GM19328 (cell line): ENCODE measurements around the gene MYH6.
"Not testable (repeated sequence)": the region's sequence is repeated elsewhere in the genome, so short reads cannot be mapped to it uniquely, and the experiment has no call there.

ENCODE experiments used
- ATAC-seq: cut with Tn5 transposase; IDR thresholded peaks from one replicate; pipeline ENCODE4 v1.9.1; 2021; ENCODE audit warnings: mild to moderate bottlenecking, moderate library complexity; ENCODE audit not compliant: unreplicated experiment

Gene MYH6

DNA sequence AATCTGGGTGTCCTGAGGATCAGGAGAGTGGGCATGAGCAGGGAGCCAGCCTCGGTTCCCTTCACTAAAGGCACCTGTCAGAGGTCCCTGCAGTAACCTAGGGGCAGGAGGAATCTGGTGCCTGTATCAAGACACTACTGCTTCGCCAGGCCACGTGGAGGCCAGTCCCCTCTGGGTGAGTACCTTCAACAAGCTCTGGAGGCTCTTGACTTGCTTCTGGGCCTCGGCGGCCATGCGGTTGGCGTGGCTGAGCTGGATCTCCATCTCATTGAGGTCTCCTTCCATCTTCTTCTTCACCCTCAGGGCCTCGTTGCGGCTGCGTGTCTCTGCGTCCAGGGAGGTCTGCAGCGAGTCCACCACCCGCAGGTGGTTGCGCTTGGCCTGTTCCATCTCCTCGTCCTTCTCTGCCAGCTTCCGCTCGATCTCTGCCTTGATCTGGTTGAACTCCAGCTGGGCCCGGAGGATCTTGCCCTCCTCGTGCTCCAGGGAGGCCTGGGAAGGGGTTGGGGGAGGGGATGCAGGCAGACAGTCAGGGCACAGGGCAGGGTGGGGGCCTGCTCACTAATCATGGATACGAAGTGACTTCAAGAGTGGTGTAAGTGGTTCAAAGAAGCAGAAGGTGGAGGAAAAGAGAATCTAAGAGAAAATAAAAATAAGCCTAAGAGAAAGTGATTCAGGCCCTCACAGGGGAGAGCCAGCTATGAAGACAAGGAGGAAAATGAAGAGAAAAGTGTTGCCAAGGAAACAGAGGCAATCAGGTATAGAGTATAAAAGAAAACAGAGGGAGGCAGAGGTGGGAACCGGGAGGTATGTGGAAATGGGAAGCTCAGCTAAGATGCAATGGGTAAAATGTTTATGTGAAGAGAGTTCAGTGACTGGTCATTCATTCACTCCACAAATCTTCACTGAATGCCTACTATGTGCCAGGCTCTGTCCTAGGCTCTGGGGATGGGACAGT, 8.0 kb upstream of the MYH6 start:
- no peak for ATAC-seq

DNA sequence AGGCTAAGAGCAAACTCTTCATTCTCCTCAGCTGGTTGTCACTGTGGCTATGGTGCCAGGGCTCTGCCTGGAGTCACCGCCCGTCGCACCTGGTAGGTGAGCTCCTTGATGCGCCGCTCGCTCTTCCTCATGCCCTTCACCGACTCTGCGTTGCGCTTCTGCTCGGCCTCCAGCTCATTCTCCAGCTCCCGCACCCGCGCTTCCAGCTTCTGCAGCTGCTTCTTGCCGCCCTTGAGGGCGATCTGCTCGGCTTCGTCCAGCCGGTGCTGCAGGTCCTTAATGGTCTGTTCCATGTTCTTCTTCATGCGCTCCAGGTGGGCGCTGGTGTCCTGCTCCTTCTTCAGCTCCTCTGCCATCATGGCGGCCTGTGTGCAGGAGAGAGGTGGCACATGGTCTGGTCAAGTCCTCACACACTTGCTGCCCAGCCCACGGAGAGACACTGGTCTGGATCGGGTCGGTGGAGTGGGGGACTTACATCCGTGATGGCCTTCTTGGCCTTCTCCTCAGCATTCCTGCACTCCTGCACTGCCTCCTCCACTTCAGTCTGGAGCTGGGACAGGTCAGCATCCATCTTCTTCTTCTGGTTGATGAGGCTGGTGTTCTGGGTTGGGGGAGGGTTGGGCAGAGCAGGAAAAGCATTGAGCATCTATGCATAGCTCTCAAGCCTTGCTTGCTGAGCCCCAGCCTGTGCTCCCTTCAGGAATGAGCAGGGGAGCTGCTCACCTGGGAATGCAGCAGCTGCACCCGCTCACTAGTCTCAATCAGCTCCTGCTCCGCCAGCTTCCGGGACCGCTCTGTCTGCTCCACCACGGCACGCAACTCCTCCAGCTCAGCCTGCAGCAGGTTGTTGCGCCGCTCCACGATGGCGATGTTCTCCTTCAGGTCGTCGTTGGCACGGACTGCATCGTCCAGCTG, 7.1 kb upstream of the MYH6 start:
- ATAC-seq, result no peak

DNA sequence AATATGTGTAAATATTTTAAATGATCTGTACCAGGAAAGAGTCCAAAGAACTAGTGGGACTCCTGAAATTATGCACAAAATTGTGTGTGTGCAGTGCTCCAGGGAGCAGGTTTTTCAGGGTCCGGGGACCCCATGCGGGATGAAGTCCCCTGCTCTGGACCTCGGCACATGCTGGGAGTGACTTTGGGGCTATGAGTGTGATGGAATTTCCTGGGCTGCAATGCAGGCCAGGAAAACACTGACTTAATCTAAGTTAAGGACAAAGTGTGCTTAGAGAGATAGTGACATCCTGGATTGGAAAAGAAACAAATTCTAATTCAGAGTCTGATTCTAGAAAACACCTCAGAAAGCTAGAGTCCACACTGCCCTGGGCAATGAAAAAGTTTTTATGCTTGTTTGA, 6.2 kb upstream of the MYH6 start:
- no peak for ATAC-seq

DNA sequence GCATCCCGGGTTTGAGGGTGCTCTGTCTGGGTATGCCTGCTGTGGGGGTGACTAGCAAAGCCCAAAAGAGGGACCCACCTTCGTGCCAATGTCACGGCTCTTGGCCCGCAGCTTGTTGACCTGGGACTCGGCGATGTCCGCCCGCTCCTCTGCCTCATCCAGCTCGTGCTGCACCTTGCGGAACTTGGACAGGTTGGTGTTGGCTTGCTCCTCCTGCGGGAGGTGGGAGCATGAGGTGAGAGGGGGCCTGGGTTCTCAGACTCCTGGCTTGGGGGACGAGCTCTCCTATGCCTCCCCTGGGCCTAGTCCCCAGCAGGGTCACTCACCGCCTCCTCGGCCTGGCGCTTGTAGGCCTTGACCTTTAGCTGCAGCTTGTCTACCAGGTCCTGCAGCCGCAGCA, 5.6 kb upstream of the MYH6 start:
- ATAC-seq, result no peak

DNA sequence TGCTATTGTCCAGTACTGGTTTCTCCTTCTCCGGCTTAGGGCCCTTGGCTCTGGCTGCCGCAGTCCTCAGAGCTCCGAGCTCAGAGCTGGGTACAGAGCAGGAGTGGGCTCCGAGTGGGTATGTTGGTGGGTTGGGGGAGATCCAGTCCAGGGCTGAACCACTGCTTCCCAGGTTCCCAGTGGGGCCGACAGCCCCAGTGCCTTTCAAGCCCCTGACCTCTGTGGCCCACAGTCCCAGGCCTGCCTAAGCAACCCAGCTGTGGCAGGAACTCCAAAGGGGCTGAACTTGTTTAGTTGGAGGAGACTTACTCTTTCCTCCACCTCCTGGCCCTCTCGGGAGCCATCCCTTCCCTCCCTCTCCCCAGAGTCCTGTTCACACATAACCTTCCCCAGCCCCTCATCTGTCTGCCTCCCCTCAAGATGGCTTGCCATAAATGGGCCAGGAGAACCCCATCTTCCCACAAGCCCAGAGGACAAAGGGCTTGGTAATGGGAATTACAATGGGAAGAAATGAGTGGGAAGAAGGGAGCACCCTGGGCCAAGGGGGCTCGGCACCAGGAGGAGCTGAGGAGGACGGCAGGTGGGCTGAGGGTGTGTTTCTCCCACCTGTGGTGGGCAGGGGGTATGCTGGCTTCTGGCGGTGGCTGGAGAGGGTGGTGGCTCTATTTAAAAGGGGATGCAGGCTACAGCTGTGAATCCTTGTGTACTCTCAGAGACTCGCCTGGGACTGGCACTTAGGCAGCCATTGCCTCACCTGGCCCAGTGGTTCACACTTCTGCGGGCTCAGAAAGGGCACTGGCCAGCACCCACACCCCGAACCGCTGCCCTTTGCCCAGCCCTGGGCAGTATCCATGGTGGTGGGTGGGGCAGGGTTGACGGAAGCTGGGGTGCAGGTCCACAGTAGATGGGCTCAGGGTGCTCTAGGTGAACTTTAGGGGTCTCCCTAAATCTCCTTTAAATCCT, 3.8 kb upstream of the MYH6 start:
- no peak for ATAC-seq

DNA sequence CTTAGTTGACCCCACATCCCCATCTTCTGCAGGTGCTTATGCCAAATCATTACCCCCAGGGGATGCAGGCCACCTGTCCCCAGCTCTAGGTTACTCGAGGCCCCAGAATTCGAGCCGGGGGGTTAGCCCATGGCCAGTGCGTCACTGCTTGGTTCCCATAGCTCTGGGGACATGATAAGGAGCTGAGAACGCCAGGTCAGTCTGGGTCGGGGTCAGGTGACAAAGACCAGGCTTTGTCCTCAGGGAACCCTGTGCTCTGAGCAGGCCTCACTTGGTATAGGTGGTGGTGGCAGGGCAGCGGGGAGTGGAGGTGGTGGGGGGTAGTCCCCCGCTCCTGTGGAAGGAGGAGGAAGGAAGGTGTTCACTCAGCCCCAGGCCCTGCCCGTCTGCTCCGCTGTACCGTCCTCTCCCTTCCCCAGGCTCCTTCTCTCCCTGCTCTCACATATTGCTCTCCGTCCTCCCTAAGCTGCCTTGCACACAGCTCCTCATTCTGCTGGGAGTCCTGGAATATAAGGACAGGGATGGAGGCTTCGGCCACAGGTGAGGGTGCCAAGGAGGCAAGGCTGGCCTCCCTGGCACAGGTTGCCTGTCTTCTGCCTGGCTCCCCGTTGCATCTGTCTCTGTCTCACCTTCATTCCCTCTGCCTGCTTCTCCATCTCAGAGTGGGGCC, 2.0 kb upstream of the MYH6 start:
- no peak for ATAC-seq

DNA sequence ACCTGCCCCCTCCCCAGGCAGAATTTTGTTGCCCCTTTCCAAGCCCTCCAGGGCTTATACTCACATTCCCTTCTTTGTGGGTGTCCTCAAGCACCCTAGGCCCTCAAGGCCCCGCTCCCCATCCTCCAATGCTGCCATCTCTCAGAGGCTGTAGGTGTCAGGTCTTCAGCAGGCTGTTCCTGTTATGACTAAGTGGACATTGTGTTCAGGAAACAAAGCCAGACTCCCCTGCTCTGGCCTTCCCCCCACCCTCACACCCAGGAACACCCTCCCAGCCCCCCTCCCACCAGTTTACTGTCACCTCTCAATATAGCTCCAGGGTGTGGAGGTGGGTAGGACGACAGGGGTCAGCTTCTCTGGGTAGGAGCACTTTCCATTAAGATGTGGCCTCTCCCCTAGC, 1.4 kb upstream of the MYH6 start:
- ATAC-seq, result no peak

DNA sequence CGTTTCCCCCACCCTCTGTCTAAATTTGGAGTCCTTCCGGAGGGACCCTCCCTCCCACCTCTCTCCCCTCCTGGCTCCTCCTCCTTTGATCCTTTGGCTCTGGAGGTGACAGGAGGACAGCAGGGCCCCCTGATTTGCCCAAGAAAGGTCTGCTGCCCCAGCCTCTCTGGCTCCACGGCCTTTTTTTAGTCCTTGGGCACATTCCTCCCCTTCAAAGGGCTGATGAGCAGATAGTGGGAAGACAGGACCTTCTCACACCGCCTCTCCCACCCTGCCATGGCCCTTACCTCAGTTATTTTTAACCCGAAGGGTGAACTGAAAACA, 196 bp upstream of the MYH6 start:
- no peak for ATAC-seq

DNA sequence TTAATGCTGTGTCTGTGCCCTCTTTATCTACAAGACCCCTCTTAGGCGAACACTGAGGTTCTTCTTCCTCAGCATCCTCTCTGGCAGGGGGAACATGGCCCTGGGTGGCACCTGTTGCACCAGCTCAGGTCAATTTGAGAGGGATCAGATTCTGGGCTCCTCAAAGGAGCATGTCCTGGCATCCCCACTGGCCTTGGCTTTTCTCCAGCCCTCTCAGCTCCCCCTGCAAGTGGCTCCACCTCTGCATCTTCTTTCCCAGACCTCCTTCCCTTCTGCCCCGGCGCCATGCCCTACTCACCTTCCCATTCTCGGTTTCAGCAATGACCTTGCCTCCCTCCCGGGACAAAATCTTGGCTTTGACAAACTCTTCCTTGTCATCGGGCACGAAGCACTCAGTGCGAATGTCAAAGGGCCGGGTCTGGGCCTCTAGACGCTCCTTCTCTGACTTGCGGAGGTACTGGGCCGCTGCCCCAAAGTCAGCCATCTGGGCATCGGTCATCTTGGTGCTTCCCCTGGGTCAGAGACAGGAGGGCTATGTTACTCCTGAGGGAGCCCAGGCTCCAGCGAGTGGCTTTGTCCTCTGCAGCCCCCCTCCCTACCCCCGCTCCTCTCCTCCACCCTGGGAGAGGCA, 1.2 kb downstream of the MYH6 start:
- no peak for ATAC-seq

DNA sequence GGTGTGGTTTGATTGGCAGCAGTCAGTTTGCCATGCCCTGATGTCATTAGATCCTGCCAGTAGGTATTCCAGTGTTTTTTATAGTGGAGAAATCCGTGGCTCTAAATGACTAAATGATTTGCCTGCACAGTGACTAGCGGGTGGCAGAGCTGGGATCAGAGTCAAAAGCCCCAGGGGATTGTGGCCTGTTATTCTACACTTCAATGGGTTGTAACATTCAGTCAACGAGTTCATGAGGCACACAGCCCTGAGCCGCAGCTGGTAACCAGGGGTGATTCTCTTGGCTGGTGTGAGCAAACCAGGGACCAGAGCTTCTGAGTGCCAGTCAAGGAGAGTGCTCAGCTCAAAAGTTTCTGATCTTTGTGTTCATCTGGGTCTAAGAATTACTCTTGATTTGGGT, 1.8 kb downstream of the MYH6 start:
- no peak for ATAC-seq

DNA sequence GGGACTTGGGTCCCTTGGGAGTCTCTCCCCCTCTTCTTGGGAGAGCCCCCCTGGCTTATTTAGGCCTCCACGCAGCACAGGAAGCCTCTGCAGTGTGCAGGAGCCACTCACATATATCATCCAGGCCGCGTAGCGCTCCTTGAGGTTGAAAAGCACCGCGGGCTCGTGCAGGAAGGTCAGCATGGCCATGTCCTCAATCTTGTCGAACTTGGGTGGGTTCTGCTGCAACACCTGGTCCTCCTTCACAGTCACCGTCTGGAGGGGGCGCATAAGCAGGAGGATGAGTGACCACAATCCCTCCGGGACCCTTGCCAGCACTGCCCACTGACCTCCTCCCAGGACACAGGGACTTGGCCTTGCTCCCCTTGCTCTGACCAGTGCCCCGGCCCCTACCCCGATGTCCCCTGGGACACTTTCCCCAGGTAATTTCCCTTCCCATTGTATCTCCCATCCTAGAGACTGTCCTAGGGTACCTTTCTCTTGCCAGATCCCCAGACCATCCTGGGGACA, 2.5 kb downstream of the MYH6 start:
- ATAC-seq, result no peak

DNA sequence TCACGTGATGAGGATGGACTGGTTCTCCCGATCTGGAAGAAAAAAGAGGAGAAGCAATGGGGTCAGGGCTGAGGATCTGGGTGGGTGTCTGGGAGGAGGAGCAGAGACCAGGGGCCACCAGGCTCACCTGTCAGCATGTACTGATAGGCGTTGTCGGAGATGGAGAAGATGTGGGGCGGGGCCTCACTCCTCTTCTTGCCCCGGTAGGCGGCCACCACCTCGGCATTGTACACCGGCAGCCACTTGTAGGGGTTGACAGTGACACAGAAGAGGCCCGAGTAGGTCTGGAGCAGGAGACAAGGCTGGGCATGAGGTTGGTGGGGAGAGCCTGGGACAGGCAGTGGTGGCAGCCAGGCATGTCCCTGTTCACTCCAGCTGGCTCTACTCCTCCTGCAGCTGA, 3.0 kb downstream of the MYH6 start:
- no peak for ATAC-seq

DNA sequence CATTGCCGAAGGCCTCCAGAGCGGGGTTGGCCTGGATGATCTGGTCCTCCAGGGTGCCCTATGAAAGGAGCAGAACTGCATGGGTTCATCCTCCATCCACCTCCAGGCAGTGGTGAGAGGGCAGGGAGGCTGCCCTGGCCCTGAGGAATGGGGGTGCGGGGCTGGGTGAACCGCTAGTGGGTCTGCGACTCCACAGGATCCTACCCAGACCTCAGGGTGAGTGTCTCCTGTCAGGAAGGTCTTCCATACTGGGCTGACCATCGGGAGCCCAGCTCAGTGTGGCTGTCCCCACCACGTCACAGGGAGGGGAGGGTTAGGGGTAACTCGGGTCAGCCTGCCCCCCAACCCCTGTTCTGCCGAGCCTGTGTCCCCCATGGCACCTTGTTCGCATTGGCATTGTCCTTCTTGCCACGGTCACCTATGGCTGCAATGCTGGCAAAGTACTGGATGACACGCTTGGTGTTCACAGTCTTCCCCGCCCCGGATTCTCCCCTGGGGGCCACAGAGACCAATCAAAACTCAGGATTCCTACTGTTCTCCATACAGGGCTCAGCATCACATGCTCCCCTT, 3.7 kb downstream of the MYH6 start:
- ATAC-seq, result no peak

DNA sequence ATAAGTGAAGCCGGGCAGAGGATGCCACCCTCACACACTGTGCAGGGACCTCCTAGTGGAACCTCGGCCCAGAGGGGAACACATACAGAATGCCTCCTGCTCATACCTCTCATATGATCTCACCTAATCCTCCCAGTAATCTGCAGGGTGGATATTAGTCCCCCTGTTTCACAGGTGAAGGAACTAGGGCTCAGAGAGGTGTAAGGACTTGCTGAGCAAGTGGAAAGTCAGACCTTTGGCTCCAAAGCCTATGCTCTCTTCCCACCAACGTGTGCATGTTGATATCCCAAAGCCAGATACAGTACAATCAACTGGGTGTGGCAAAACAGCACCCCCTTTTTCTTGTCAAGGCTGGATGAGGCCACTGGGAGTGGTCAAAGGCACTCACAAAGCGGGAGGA, 4.2 kb downstream of the MYH6 start:
- no peak for ATAC-seq

DNA sequence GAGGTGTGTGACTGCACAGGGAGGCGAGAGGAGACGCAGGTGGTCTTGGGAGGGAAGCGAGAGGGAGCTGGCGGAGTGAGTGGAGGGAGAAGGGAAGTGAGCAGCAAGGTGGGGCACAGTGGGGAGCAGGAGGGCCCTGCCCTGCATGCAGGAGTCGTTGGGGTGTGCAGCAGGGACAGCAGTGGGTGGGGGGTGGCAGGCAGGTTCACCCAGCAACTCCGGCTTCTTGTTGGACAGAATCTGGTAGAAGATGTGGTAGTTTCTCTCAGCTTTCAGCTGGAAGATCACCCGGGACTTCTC, 5.0 kb downstream of the MYH6 start:
- ATAC-seq, result no peak

DNA sequence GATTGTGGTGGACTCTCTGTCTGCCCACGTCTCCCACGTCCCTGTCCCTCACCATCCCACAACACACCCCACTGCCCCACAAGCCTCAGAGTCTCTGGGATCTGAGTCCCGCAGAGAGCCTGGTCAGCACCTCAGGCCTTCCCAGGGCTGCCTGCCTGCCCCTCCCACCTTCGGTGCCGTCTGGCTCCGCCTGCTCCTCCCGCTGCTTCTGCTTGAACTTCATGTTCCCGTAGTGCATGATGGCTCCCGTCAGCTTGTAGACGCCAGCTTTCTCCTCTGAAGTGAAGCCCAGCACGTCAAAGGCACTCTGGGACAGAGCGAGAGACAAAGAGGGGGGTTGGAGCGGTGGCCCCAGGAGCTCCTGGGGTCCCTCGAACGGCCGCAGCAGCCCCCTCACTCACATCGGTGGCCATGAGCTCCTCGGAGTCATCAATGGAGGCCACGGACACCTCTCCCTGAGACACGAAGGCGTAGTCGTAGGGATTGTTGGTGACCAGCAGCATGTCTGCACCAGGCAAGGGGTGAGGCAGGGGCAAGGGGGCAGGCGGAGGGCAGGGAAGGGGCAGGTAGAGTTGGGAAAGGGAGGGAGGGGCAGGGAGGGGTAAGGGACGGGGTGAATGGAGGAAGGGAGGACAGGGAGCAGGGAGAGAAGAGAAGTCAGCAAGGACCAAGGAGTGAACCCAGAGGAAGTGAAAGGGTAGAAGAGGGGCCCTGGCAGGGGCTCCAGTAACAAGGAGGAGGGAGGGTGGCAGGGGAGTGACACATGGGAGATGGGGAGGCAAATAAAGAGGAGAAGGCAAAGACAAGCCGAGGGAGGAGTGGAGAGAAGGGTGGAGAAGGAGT, 5.6 kb downstream of the MYH6 start:
- no peak for ATAC-seq

DNA sequence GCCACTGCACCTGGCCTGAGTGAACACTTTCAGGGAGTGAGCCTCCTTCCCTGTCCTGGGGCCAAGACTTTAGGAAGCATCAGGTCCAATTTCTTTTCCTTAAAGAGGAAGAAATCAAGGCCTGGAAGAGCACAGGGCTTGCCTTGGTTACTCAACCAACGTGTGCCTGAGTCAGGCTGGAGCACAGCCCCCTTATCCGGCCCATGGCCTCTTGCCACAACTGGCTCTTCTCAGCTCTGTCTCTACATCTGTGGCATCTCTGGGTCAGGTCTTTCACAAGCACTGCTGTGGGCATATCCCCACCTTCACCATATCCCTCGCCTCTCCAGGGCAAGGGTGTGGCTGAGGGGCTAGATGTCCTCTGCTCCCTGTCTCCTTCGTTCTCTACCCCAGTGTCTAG, 6.8 kb downstream of the MYH6 start:
- ATAC-seq, result no peak

DNA sequence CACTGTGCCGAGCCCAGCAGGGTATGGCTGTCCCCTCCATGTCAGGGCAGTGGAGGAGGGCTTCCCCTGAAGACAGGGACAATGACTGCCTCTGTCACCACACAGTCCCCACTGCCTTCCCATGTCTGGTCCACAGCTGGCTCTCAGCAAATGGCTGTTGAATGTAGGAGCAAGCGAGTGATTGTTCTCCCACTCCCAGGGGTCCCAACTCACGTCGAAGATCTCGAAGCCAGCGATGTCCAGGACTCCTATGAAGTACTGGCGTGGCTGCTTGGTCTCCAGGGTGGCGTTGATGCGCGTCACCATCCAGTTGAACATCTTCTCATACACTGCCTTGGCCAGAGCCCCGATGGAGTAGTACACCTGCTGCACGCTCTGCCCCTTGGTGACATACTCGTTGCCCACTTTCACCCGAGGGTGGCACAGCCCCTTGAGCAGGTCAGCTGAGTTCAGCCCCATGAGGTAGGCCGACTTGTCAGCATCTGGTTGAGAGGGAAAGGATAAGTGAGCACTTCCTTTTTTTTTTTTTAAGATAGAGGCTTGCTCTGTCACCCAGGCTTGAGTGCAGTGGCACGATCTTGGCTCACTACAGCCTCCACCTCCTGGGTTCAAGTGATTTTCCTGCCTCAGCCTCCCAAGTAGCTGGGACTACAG, 7.5 kb downstream of the MYH6 start:
- not testable (repeated sequence) for ATAC-seq
